GM21526 (cell line): Measurements from ENCODE around the gene SORD.
"Not testable (repeated sequence)": the region's sequence is repeated elsewhere in the genome, so short reads cannot be mapped to it uniquely, and the experiment has no call there.

ENCODE experiments used
- ATAC-seq: cut with Tn5 transposase; IDR thresholded peaks from one replicate; pipeline ENCODE4 v1.9.1; 2021; ENCODE audit warnings: moderate library complexity; ENCODE audit not compliant: unreplicated experiment, low FRiP score

Gene SORD

GRCh38 chr15:45022871-45023658, at the start of gene SORD:
Gene SORD (plus strand): TSS chr15:45023195. CDS start chr15:45023284, 89 bp downstream.
- ATAC-seq: peak; percentile 88

- not testable (repeated sequence) for ATAC-seq
Observed at GRCh38 chr15:44976183-44976582, 46.8 kb upstream of the SORD start.

GRCh38 chr15:44977781-44978180, 45.2 kb upstream of the SORD start:
- not testable (repeated sequence) for ATAC-seq

DNA sequence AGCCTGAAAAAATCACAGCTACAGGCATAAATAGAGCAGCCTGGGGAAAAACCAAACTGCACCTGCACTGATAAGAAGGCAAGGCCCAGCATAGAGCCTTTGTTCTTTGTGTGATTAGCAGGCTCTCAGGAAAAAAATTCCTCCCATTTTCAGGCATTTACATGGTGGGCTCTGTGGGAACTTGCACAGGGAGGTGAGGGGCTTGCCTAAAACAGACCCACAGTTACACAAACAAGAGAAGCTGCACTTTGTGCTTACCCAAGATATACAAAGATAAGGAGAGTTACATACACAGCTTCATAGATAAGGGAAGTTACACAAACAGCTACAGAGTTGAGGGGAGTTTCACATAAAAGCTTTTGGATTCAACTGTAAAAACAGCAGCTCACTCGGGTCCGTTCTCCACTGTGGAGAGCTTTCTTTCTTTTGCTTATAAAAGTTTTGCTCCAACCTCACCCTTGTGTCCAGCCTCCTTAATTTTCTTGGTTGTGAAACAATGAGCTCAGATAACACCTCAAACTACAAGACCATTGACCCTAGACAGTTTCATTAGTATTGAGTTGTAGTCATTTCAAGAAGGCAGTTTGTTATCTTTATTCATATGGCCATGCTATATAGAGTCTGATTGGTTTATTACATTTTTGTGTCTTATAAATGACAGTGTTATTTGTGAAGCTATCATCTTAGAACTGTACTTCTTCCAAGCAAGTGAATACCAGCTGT, 43.2 kb upstream of the SORD start:
- ATAC-seq: not testable (repeated sequence)

GRCh38 chr15:44984144-44984543, 38.9 kb upstream of the SORD start:
- ATAC-seq: not testable (repeated sequence)

- not testable (repeated sequence) for ATAC-seq
Observed at GRCh38 chr15:44986346-44987055, 36.5 kb upstream of the SORD start.

DNA sequence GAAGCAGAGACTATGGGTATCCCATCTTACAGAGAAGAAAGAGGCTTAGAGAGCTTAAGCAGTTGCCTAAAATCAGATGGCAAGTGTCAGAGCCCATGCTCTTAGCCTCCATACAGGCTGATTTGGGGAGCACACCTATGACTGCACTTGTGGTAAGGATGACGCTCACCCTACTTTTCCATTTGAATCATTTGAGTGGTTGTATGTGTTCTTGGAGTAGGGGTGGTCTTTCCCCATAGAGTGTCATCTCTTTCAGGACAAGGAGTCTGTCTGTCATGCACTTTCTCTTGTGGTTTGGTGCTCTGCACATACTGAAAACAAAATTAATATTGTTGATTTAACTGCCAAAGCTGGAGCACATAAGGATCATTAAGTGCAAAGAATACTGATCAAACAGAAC, 35.3 kb upstream of the SORD start:
- not testable (repeated sequence) for ATAC-seq

GRCh38 chr15:44988184-44988869, 34.7 kb upstream of the SORD start:
- not testable (repeated sequence) for ATAC-seq

- ATAC-seq: not testable (repeated sequence)
Observed at GRCh38 chr15:44988870-44989219, 34.1 kb upstream of the SORD start.

GRCh38 chr15:44997632-44998031, 25.4 kb upstream of the SORD start:
- not testable (repeated sequence) for ATAC-seq

GRCh38 chr15:44999105-44999504, 23.9 kb upstream of the SORD start:
- ATAC-seq: no peak

DNA sequence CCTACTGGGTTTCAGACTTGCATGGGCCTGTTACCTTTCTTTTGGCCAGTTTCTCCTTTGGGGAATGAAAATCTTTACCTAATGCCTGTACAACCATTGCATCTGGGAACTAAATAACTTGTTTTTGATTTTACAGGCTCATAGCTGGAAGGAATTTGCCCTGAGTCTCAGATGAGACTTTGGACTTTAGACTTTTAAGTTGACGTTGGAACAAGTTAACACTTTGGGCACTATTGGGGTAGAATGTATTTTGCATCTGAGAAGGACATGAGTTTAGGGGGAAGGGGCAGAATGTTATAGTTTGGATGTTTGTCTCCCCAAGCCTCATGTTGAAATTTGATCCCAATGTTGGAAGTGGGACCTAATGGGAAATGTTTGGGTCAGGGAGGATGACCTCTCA, 21.8 kb upstream of the SORD start:
- not testable (repeated sequence) for ATAC-seq

- ATAC-seq: not testable (repeated sequence)
Observed at GRCh38 chr15:45003731-45004410, 19.1 kb upstream of the SORD start.

DNA sequence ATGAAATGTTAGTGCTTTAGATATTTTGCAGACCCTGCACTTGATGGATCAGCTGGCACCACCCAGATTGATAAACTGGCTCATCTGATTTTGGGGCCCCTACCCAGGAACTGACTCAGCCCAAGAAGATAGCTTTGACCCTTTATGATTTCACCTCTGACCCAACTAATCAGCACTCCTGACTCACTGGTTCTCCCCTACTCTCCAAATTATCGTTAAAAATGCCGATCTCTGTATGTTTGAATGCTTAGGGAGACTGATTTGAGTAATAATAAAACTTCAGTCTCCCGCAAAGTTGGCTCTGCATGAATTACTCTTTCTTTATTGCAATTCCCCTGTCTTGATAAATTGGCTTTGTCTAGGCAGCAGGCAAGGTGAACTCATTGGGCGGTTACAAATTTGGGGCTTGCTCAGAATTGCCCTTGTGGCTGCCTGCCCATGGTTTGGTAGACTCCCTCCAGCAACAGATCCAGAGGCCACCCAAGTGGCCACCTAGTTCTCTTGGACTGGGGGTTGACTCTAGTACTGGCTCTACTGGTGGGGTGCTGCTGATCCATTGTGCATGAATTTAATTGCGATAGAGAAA, 18.3 kb upstream of the SORD start:
- not testable (repeated sequence) for ATAC-seq

GRCh38 chr15:45009046-45009445, 13.9 kb upstream of the SORD start:
- no peak for ATAC-seq

GRCh38 chr15:45015114-45015513, 7.9 kb upstream of the SORD start:
- not testable (repeated sequence) for ATAC-seq

- ATAC-seq: not testable (repeated sequence)
Observed at GRCh38 chr15:45020222-45020900, 2.6 kb upstream of the SORD start.

DNA sequence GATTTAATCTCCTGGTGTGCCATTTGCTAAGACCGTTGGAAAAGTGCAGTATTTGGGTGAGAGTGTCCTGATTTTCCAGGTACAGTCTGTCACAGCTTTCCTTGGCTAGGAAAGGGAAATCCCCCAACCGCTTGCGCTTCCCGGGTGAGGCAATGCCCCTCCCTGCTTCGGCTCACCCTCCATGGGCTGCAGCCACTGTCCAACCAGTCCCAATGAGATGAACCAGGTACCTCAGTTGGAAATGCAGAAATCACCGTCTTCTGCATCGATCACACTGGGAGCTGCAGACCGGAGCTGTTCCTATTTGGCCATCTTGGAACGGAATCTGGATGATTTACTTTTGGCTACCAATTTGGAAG, 2.1 kb upstream of the SORD start:
- ATAC-seq: not testable (repeated sequence)

GRCh38 chr15:45021348-45021747, 1.6 kb upstream of the SORD start:
- no peak for ATAC-seq
